HCT116 (cell line): ENCODE measurements around the gene C10orf88. TPM values are rescaled to one million over a fixed set of nuclear protein-coding genes. Genes with fewer than 3 reads are reported as not detected.

ENCODE experiments used
- ATAC-seq: fragments of 200-7000 bp; cut with Tn5 transposase; 2 replicates; pipeline ENCODE4 v1.9.1; 2020; ENCODE audit warnings: mild to moderate bottlenecking, moderate library complexity
- BruUV-seq: library from RNA; stranded (reverse); fragments of 400-500 nt; replicated peaks from 2 replicates; lab custom pipeline; 2021; lab: Mats Ljungman, UMichigan
- CTCF ChIA-PET: fragments of 300-600 bp; sonication (Branson Sonifier 250); formaldehyde crosslinking; loops from one replicate; lab custom pipeline; 2021; ENCODE audit warnings: antibody characterized with exemption; lab: Charles Lee
- POLR2A ChIA-PET: fragments of 300-600, 350-600 bp; sonication (Branson Sonifier 250); formaldehyde crosslinking; loops from one replicate; lab custom pipeline; 2021; ENCODE audit warnings: antibody characterized with exemption; lab: Charles Lee
- RAD21 ChIA-PET, 2 experiments: fragments of 300-600 bp; sonication (Branson Sonifier 250); formaldehyde crosslinking; loops; one replicate each; lab custom pipeline; 2023; ENCODE audit warnings: low total read pairs in 2 of 2; ENCODE audit not compliant: uncharacterized antibody in 2 of 2, unreplicated experiment in 2 of 2, low non-redundant PET in 1 of 2; lab: Charles Lee
- DNase-seq: peaks from one replicate; pipeline ENCODE4 v3.0.0-alpha.2; 2010; ENCODE audit warnings: low read depth, low spot score
- H2AFZ ChIP-seq: fragments of 200-600 bp; shearing (Covaris generic), sonication (generic); 2 replicates; pipeline ENCODE4 v1.6.1; 2017; ENCODE audit warnings: low read depth, mixed run types, mixed read lengths, antibody characterized with exemption, low read length; ENCODE audit not compliant: poor library complexity, severe bottlenecking
- H3K27ac ChIP-seq: 2 replicates; pipeline ENCODE4 v1.5.1; 2012; ENCODE audit warnings: low read depth, low read length
- H3K27me3 ChIP-seq: fragments of 200-600 bp; sonication (generic); 2 replicates; pipeline ENCODE4 v1.6.1; 2016; ENCODE audit warnings: mixed run types, low read length, mixed read lengths; ENCODE audit not compliant: insufficient read depth
- H3K36me3 ChIP-seq, 2 experiments: fragments of 200-500 bp in 1 of 2; fragments of 200-600 bp in 1 of 2; sonication (Bioruptor generic) in 1 of 2; sonication (generic) in 1 of 2; 2 replicates each; pipeline versions ENCODE4 v1.5.1 to v1.6.1; 2014 to 2016; ENCODE audit warnings: low read length in 2 of 2, inconsistent platforms in 1 of 2, mixed read lengths in 1 of 2, mixed run types in 1 of 2; ENCODE audit not compliant: insufficient read depth in 2 of 2, control insufficient read depth in 1 of 2
- H3K4me1 ChIP-seq, 2 experiments: fragments of 200-600 bp in 1 of 2; sonication (generic) in 1 of 2; 2 replicates each; pipeline versions ENCODE4 v1.5.1 to v1.6.1; 2012 to 2017; ENCODE audit warnings: low read length in 2 of 2, inconsistent platforms in 1 of 2, mild to moderate bottlenecking in 1 of 2, mixed read lengths in 1 of 2, mixed run types in 1 of 2, moderate library complexity in 1 of 2; ENCODE audit not compliant: insufficient read depth in 2 of 2, control insufficient read depth in 1 of 2
- H3K4me2 ChIP-seq: fragments of 200-600 bp; sonication (generic); 2 replicates; pipeline ENCODE4 v1.6.1; 2017; ENCODE audit warnings: mixed run types, low read length, mixed read lengths
- H3K4me3 ChIP-seq, 2 experiments: fragments of 200-600 bp in 1 of 2; sonication (generic) in 1 of 2; replicated peaks in 1 of 2; 2 replicates each; pipeline ENCODE4 v1.5.1; 2011 to 2016; ENCODE audit warnings: low read length in 2 of 2, control low read depth in 1 of 2, low read depth in 1 of 2, mild to moderate bottlenecking in 1 of 2, mixed read lengths in 1 of 2, mixed run types in 1 of 2
- H3K79me2 ChIP-seq: fragments of 200-600 bp; sonication (generic); 2 replicates; pipeline ENCODE4 v1.6.1; 2017; ENCODE audit warnings: mild to moderate bottlenecking, mixed run types, low read length, moderate library complexity, mixed read lengths; ENCODE audit not compliant: insufficient read depth
- H3K9ac ChIP-seq: fragments of 200-600 bp; sonication (generic); 2 replicates; pipeline ENCODE4 v1.6.1; 2016; ENCODE audit warnings: low read length, mixed read lengths
- H3K9me2 ChIP-seq: fragments of 200-600 bp; sonication (generic), shearing (Covaris generic); 2 replicates; pipeline ENCODE4 v1.6.1; 2017; ENCODE audit warnings: mixed run types, mild to moderate bottlenecking, moderate library complexity; ENCODE audit not compliant: insufficient read depth
- H3K9me3 ChIP-seq, 2 experiments: fragments of 200-500 bp in 1 of 2; fragments of 200-600 bp in 1 of 2; sonication (Bioruptor generic) in 1 of 2; sonication (generic) in 1 of 2; 2 replicates each; pipeline ENCODE4 v1.6.1; 2014 to 2017; ENCODE audit warnings: low read length in 2 of 2, mixed read lengths in 2 of 2, inconsistent platforms in 1 of 2, low read depth in 1 of 2, mild to moderate bottlenecking in 1 of 2, mixed run types in 1 of 2, moderate library complexity in 1 of 2; ENCODE audit not compliant: control insufficient read depth in 1 of 2, insufficient read depth in 1 of 2
- H4K20me1 ChIP-seq: fragments of 200-600 bp; sonication (generic), shearing (Covaris generic); 2 replicates; pipeline ENCODE4 v1.6.1; 2017; ENCODE audit warnings: mixed run types, mild to moderate bottlenecking, moderate library complexity; ENCODE audit not compliant: insufficient read depth
- ATF3 ChIP-seq: IDR thresholded peaks from 2 replicates; pipeline ENCODE4 v1.6.1; 2012
- CEBPB ChIP-seq: IDR thresholded peaks from 2 replicates; pipeline ENCODE4 v1.6.1; 2012; ENCODE audit warnings: low read depth
- CTCF ChIP-seq, 3 experiments: fragments of 200-600 bp in 1 of 3; sonication (generic) in 1 of 3; IDR thresholded peaks in 2 of 3; conservative IDR thresholded peaks in 1 of 3; 2 replicates each; pipeline ENCODE4 v1.5.1; 2012 to 2017; ENCODE audit warnings: low read depth in 2 of 3, low read length in 2 of 3, antibody characterized with exemption in 1 of 3, borderline replicate concordance in 1 of 3, control low read depth in 1 of 3, mild to moderate bottlenecking in 1 of 3, mixed read lengths in 1 of 3, mixed run types in 1 of 3, moderate library complexity in 1 of 3; ENCODE audit not compliant: insufficient read depth in 1 of 3
- EGR1 ChIP-seq: IDR thresholded peaks from 2 replicates; pipeline ENCODE4 v1.6.1; 2012; ENCODE audit warnings: low read depth
- ELF1 ChIP-seq: IDR thresholded peaks from 2 replicates; pipeline ENCODE4 v1.6.1; 2012; ENCODE audit warnings: low read depth, borderline replicate concordance
- EZH2 ChIP-seq: fragments of 200-600 bp; sonication (generic); IDR thresholded peaks from 2 replicates; pipeline ENCODE4 v1.6.1; 2017; ENCODE audit warnings: antibody characterized with exemption, mixed run types
- EZH2phosphoT487 ChIP-seq: fragments of 200-600 bp; IDR thresholded peaks from 2 replicates; pipeline ENCODE4 v1.6.1; 2018; ENCODE audit warnings: antibody characterized with exemption, borderline replicate concordance
- POLR2A ChIP-seq: IDR thresholded peaks from 2 replicates; pipeline ENCODE4 v1.7.0; 2011; ENCODE audit warnings: borderline replicate concordance; ENCODE audit not compliant: insufficient read depth, insufficient read length; ENCODE audit errors: extremely low read depth
- REST ChIP-seq: IDR thresholded peaks from 2 replicates; pipeline ENCODE4 v1.6.1; 2012; ENCODE audit warnings: low read depth
- SIN3A ChIP-seq: IDR thresholded peaks from 2 replicates; pipeline ENCODE4 v1.6.1; 2012; ENCODE audit warnings: low read depth
- SP1 ChIP-seq: IDR thresholded peaks from 2 replicates; pipeline ENCODE4 v1.6.1; 2012; ENCODE audit warnings: low read depth
- SRF ChIP-seq: IDR thresholded peaks from 2 replicates; pipeline ENCODE4 v1.6.1; 2012; ENCODE audit warnings: low read depth
- TCF7L2 ChIP-seq: IDR thresholded peaks from 2 replicates; pipeline ENCODE4 v1.7.0; 2011; ENCODE audit warnings: borderline replicate concordance, inconsistent platforms; ENCODE audit not compliant: insufficient read depth, insufficient read length; ENCODE audit errors: extremely low read depth
- YY1 ChIP-seq: IDR thresholded peaks from 2 replicates; pipeline ENCODE4 v1.6.1; 2011; ENCODE audit warnings: low read length, low read depth, moderate library complexity, mild to moderate bottlenecking; ENCODE audit not compliant: insufficient replicate concordance; ENCODE audit errors: extremely low read depth
- ZBTB33 ChIP-seq: IDR thresholded peaks from 2 replicates; pipeline ENCODE4 v1.6.1; 2011; ENCODE audit warnings: mild to moderate bottlenecking, low read length, moderate library complexity; ENCODE audit not compliant: insufficient replicate concordance; ENCODE audit errors: extremely low read depth
- ZNF274 ChIP-seq: fragments of 200-500 bp; sonication (Bioruptor generic); IDR thresholded peaks from 2 replicates; pipeline ENCODE4 v1.6.1; 2014; ENCODE audit warnings: mild to moderate bottlenecking, low read depth, low read length, inconsistent platforms
- intact Hi-C: fragments of 100-400 bp; cut with micrococcal nuclease; formaldehyde crosslinking; loops from 2 replicates; pipeline ENCODE4 v1.10.0; 2022
- total RNA-seq: library from RNA; stranded (reverse); gene quantifications from one replicate; pipeline ENCODE4 v1.2.1, GENCODE V29; 2021; ENCODE audit not compliant: unreplicated experiment

The C10orf88 gene
- total RNA-seq, 1 experiment from 2014 or later: 16.2 TPM

GRCh38 chr10:122983898-122984297, 29.9 kb upstream of the C10orf88 start:
- no peaks in the 10 kb centered on the region for H4K20me1 ChIP-seq
- ChIA-PET POLR2A (no interaction called here), RAD21 (no interaction called here), CTCF (interaction anchor here (1.1 kb wide), 1 partner anchor 23 kb away, joined by 3 read pairs; no protein-coding TSS in a partner anchor)
- no peaks in the 10 kb centered on the region for H3K9me2 ChIP-seq
- H3K27me3 ChIP-seq: no peaks in the 10 kb centered on the region
- DNase-seq (no peak), ATAC-seq (no peak)
- no peaks in the 10 kb centered on the region for H3K36me3 ChIP-seq
- H3K4me3 ChIP-seq: no peak overlapping the region
- intact Hi-C loops: no loop called here
- H3K27ac ChIP-seq: no peak overlapping the region
- TF ChIP-seq CTCF (IDR thresholded peaks at IDR 0.05 in 2 of 3, conservative IDR thresholded peaks at IDR 0.05 in 1 of 3; ENCODE audit: borderline replicate concordance in 1 of 3, insufficient read depth in 1 of 3, low read depth in 2 of 3, low read length in 2 of 3) (no peak), ELF1 (no peak), REST (no peak), ZNF274 (no peak), YY1 (no peak), EZH2phosphoT487 (no peak), CEBPB (no peak), POLR2A (no peak), SRF (no peak), ATF3 (no peak), ZBTB33 (no peak), TCF7L2 (no peak), EGR1 (no peak), SIN3A (no peak), SP1 (no peak), EZH2 (no peak)
- H2AFZ ChIP-seq: no peak overlapping the region
- H3K4me1 ChIP-seq: peaks cover 8 to 16% of the 10 kb centered on the region in 2 experiments; a peak in 3 of 4 replicates
- H3K9me3 ChIP-seq: no peaks in the 10 kb centered on the region
- no TSS peak for BruUV-seq
- no peak overlapping the region for H3K4me2 ChIP-seq
- H3K79me2 ChIP-seq: no peaks in the 10 kb centered on the region
- H3K9ac ChIP-seq: no peak overlapping the region
